A549 (cell line): ENCODE measurements around the gene GBX2.

Experiments
- CHD2 ChIP-seq: fragments of 150-350 bp; IDR thresholded peaks from 2 replicates; pipeline ENCODE4 v1.6.1; 2014; ENCODE audit warnings: low read length; ENCODE audit not compliant: partially characterized antibody
- EP300 ChIP-seq, 2 experiments: fragments of >200 bp; sonication (Bioruptor Twin); formaldehyde crosslinking; IDR thresholded peaks; 2 replicates in 1 of 2; 3 replicates in 1 of 2; pipeline ENCODE4 v1.6.1; 2016 to 2017
- FOSL2 ChIP-seq, 2 experiments: fragments of 450-650 bp in 1 of 2; fragments of >200 bp in 1 of 2; sonication (Bioruptor Twin) in 1 of 2; formaldehyde crosslinking; IDR thresholded peaks; 2 replicates each; pipeline versions ENCODE4 v1.5.0 to v1.6.1; 2016 to 2020; ENCODE audit warnings: mild to moderate bottlenecking in 1 of 2, moderate library complexity in 1 of 2
- KDM1A ChIP-seq: fragments of 200-600 bp; sonication (generic); IDR thresholded peaks from 2 replicates; pipeline ENCODE4 v1.6.1; 2016; ENCODE audit warnings: low read depth, mild to moderate bottlenecking
- KDM5A ChIP-seq: fragments of 200-600 bp; sonication (generic); IDR thresholded peaks from 2 replicates; pipeline ENCODE4 v1.6.1; 2016; ENCODE audit warnings: antibody characterized with exemption, mild to moderate bottlenecking
- POLR2A ChIP-seq: IDR thresholded peaks from 2 replicates; pipeline ENCODE4 v1.6.1; 2012; ENCODE audit warnings: mild to moderate bottlenecking, low read length
- RCOR1 ChIP-seq: fragments of 150-350 bp; IDR thresholded peaks from 2 replicates; pipeline ENCODE4 v1.6.1; 2014; ENCODE audit warnings: antibody characterized with exemption, low read length, low read depth
- SMC3 ChIP-seq: fragments of >200 bp; sonication (Bioruptor Twin); formaldehyde crosslinking; IDR thresholded peaks from 3 replicates; pipeline ENCODE4 v1.6.1; 2018; ENCODE audit warnings: inconsistent platforms
- TP53 ChIP-seq: fragments of 250-450 bp; sonication (Bioruptor Pico); IDR thresholded peaks from 2 replicates; pipeline ENCODE4 v1.5.0; 2021; ENCODE audit warnings: mild to moderate bottlenecking, moderate library complexity
- ZFP36 ChIP-seq: fragments of 450-650 bp; IDR thresholded peaks from 2 replicates; pipeline ENCODE4 v1.6.1; 2014; ENCODE audit warnings: borderline replicate concordance; ENCODE audit not compliant: partially characterized antibody
- TF ChIP-seq, protein P1 (sequence below): fragments of >200 bp; sonication (Bioruptor Twin); formaldehyde crosslinking; IDR thresholded peaks from 3 replicates; pipeline ENCODE4 v1.5.1; 2016
- TF ChIP-seq, protein P2 (sequence below): IDR thresholded peaks from 2 replicates; pipeline ENCODE4 v1.6.1; 2012; ENCODE audit warnings: low read depth, borderline replicate concordance
- TF ChIP-seq, protein P3 (sequence below): fragments of 150-350 bp; IDR thresholded peaks from 2 replicates; pipeline ENCODE4 v1.6.1; 2014; ENCODE audit warnings: low read depth, mild to moderate bottlenecking, low read length
- TF ChIP-seq, protein P4 (sequence below): fragments of 200-600 bp; sonication (generic); IDR thresholded peaks from 2 replicates; pipeline ENCODE4 v1.6.1; 2016; ENCODE audit warnings: antibody characterized with exemption, mild to moderate bottlenecking, moderate library complexity

- TF ChIP-seq RCOR1 (no peak), POLR2A (no peak), EP300 (IDR thresholded peaks at IDR 0.05) (no peak), TP53 (no peak), FOSL2 (IDR thresholded peaks at IDR 0.05) (no peak), FOSL2 (CRISPR knock-in tag; IDR thresholded peaks at IDR 0.05) (no peak), SMC3 (no peak), ZFP36 (no peak), KDM5A (no peak), KDM1A (no peak), CHD2 (no peak)
- TF ChIP-seq, protein P1, sequence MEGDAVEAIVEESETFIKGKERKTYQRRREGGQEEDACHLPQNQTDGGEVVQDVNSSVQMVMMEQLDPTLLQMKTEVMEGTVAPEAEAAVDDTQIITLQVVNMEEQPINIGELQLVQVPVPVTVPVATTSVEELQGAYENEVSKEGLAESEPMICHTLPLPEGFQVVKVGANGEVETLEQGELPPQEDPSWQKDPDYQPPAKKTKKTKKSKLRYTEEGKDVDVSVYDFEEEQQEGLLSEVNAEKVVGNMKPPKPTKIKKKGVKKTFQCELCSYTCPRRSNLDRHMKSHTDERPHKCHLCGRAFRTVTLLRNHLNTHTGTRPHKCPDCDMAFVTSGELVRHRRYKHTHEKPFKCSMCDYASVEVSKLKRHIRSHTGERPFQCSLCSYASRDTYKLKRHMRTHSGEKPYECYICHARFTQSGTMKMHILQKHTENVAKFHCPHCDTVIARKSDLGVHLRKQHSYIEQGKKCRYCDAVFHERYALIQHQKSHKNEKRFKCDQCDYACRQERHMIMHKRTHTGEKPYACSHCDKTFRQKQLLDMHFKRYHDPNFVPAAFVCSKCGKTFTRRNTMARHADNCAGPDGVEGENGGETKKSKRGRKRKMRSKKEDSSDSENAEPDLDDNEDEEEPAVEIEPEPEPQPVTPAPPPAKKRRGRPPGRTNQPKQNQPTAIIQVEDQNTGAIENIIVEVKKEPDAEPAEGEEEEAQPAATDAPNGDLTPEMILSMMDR = no peak
- TF ChIP-seq, protein P2, sequence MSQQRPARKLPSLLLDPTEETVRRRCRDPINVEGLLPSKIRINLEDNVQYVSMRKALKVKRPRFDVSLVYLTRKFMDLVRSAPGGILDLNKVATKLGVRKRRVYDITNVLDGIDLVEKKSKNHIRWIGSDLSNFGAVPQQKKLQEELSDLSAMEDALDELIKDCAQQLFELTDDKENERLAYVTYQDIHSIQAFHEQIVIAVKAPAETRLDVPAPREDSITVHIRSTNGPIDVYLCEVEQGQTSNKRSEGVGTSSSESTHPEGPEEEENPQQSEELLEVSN = no peak
- TF ChIP-seq, protein P3, sequence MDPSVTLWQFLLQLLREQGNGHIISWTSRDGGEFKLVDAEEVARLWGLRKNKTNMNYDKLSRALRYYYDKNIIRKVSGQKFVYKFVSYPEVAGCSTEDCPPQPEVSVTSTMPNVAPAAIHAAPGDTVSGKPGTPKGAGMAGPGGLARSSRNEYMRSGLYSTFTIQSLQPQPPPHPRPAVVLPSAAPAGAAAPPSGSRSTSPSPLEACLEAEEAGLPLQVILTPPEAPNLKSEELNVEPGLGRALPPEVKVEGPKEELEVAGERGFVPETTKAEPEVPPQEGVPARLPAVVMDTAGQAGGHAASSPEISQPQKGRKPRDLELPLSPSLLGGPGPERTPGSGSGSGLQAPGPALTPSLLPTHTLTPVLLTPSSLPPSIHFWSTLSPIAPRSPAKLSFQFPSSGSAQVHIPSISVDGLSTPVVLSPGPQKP = no peak
- TF ChIP-seq, protein P4, sequence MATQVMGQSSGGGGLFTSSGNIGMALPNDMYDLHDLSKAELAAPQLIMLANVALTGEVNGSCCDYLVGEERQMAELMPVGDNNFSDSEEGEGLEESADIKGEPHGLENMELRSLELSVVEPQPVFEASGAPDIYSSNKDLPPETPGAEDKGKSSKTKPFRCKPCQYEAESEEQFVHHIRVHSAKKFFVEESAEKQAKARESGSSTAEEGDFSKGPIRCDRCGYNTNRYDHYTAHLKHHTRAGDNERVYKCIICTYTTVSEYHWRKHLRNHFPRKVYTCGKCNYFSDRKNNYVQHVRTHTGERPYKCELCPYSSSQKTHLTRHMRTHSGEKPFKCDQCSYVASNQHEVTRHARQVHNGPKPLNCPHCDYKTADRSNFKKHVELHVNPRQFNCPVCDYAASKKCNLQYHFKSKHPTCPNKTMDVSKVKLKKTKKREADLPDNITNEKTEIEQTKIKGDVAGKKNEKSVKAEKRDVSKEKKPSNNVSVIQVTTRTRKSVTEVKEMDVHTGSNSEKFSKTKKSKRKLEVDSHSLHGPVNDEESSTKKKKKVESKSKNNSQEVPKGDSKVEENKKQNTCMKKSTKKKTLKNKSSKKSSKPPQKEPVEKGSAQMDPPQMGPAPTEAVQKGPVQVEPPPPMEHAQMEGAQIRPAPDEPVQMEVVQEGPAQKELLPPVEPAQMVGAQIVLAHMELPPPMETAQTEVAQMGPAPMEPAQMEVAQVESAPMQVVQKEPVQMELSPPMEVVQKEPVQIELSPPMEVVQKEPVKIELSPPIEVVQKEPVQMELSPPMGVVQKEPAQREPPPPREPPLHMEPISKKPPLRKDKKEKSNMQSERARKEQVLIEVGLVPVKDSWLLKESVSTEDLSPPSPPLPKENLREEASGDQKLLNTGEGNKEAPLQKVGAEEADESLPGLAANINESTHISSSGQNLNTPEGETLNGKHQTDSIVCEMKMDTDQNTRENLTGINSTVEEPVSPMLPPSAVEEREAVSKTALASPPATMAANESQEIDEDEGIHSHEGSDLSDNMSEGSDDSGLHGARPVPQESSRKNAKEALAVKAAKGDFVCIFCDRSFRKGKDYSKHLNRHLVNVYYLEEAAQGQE = no peak
Measured at GRCh38 chr2:236210536-236210935, 42.4 kb upstream of the GBX2 start.
